Renal cortical epithelial cell (primary cell): Measurements from ENCODE around the gene DAD1. TPM values are rescaled to one million over a fixed set of nuclear protein-coding genes. Genes with fewer than 3 reads are reported as not detected.
"Not testable (repeated sequence)": the region's sequence is repeated elsewhere in the genome, so short reads cannot be mapped to it uniquely, and the experiment has no call there.

ENCODE experiments used
- DNase-seq: peaks from one replicate; pipeline ENCODE4 v3.0.0-alpha.2; 2011; ENCODE audit warnings: low read depth
- total RNA-seq: library from RNA; depleted of rRNA; stranded (reverse); fragments of >200 nt; gene quantifications from 2 replicates; pipeline ENCODE4 v1.2.3, GENCODE V29; 2014

DAD1 gene
- 272 and 366 TPM in 2 replicates for total RNA-seq

DNA sequence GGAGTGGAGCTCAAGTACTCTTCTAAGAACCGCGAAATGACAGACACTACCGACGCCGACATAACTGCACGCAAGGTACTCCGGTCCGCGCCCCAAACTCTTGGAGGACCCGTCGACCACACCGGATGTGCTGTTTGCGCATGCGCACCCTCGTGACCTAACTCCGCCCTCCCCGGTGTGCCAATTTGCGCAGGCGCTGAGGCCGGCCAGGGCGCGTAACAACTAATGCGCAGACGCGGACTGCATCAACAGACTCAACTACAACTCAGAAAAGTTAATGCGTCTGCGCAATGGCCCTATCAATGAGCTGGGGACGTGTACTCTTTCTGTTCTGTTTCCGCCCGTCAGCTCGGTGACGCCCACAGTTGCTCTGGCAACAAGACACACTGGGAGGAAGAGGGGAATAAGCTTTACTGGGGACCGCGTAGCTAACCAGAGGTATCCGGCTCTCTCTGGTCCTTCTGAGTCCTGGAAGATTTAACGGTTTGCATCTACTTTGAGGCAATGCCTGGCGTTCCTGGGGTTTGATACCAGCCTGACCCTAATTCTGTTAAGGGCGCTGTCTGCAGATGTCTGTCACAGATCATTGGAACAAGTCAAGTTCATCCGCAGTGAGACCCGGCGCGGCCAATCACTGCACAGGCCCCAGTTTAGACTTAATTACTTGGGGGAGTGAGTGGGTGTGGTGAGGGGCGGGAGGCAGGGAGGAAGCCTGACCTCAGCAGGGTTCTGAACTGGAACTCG, at the start of gene DAD1:
TSS of gene DAD1 (minus strand) at position 129 of the 744 bp plus-strand sequence. CDS start at position 62, 67 bp downstream.
- DNase-seq = peak; percentile 99

- DNase-seq = not testable (repeated sequence)
Measured at GRCh38 chr14:22635980-22636379, 47.0 kb upstream of the DAD1 start.

GRCh38 chr14:22634233-22634900, 45.3 kb upstream of the DAD1 start:
- no peak for DNase-seq

DNA sequence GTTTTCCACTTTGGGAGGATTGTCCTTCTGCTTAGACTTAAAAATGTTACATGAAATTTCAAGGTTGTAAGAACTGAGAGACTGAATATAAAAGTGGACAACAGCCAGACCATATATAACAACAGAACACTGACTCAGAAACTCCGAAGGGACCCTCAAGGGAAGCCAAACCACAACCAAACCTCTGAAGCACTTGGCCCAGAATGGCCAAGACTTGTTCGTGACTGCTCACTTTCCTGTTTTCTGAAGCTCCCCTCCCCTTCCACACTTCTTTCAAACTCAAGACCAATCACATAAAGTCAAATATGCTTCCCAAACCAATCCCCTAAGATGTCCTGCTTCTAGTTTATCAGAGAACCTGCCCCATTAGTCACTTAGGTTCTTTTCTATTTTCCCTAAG, 41.5 kb upstream of the DAD1 start:
- no peak for DNase-seq

GRCh38 chr14:22630066-22630465, 41.0 kb upstream of the DAD1 start:
- DNase-seq = no peak

DNA sequence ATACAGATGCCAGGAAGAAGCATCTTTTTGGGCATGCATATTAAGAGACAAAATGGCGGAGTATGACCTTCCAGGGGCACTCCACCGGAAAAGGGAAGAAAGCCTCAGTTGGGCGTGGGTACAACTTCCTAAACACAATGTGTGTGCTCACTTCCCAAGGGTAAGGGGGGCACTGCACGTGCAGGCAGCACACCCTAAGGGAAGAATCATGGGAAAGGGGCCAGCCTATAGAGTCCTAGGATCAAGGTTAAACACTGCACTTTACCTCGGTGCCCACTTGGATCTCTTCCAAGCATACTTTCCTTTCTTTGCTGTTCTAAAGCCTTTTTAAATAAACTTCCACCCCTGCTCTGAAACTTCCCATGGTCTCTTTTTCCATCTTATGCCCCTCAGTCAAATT, 40.3 kb upstream of the DAD1 start:
- DNase-seq = no peak

GRCh38 chr14:22627506-22628263, 38.7 kb upstream of the DAD1 start:
- no peak for DNase-seq

- DNase-seq = no peak
Measured at GRCh38 chr14:22626590-22626989, 37.6 kb upstream of the DAD1 start.

DNA sequence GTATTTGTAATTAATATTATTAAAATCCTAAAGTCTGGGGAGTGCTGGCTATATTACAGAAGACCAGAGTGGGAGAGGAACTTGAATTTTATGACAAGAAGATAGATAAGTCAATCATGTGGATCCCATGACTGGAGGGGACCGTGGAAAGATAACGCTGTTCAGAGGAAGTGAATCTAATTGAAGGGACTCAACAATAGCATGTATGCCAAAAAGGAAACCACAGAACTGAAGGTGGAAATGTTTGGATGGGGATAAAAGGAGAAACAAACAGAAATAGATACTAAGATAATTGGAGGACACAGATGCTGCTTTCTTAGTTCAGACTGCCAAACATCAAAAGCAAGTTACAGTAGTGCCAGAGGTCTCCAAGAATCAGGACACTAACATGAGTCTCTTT, 34.0 kb upstream of the DAD1 start:
- no peak for DNase-seq

GRCh38 chr14:22622255-22622654, 33.2 kb upstream of the DAD1 start:
- DNase-seq = no peak

- not testable (repeated sequence) for DNase-seq
Measured at GRCh38 chr14:22615765-22616164, 26.7 kb upstream of the DAD1 start.

GRCh38 chr14:22614240-22614799, 25.3 kb upstream of the DAD1 start:
- peak; percentile 99 for DNase-seq

- no peak for DNase-seq
Measured at GRCh38 chr14:22613736-22614239, 24.8 kb upstream of the DAD1 start.

GRCh38 chr14:22613106-22613695, 24.2 kb upstream of the DAD1 start:
- no peak for DNase-seq

GRCh38 chr14:22610931-22611330, 21.9 kb upstream of the DAD1 start:
- peak; percentile 26 for DNase-seq

DNA sequence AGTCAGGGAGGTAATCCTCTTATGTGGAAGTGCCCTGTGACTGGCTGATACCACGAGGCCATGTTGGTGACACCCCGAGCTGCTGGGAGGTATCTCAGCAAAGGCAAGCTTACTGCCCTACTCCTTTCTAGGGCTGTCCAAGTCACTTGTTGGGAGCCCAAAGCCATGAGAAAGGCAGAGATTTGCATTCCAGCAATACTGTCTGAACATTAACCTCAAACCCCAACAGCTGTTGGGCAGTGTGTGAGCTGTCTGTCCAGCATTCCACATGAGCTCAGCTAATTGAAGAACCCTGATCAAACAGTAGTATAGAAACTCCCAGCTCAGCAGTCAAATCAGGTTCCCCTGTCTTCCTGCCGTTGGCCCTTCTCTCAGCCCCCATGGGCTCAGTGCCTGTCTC, 18.3 kb upstream of the DAD1 start:
- no peak for DNase-seq

DNA sequence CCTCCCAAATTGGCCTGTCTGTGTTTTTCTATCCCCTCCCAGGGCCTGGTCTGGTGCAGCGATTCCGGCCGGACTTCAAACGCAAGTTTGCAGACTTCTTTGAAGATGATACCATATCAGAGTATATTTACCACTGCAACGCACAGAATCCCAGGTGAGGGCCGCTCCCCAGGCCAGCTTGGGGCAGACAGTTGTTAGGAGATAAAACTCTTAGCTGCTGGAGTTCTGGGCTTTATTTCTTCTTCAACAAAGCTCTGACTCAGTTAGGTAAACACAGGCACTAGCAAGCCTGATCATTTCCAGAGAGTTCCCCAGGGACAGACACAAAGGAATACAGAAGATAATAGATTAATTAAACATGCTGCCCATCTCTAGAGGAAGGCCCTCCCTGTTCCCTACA, 17.4 kb upstream of the DAD1 start:
- no peak for DNase-seq

DNA sequence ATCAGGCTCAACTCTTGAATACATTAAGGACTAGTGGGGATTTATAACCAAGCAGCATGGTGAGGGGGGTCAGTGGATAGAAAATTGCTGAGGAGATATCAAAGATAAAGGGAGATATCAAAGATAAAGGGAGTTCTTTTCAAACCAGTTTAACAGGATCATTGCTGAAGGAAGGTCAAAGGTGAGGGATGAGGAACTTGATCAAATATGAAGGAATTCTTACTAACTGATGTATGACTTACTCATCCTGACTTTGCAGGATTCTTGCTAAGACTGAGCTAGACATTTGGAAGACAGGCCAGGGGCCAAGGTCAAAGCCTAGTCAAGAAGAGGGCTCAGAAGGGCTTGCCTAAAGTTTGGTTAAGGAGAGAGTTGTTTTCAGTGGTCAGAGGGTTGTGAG, 13.8 kb upstream of the DAD1 start:
- DNase-seq = no peak

DNA sequence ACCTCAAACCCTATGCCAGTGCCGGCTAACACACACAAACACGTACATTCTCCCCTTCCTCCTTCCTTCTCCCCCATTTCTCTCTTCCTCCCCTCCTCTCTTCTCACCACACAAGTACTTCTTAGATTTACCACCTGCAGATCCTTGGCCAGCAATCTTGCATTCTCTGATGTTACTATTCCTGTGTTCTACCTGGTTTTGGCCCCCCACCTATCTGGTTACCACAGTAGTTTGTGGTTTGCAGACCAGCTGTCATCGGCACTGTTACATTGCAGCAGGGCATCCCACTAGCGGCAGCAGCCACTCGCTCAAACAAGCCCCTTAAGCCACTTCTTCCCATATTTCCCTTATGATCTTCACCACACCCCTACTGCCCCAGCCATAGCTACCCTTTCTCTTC, 13.0 kb upstream of the DAD1 start:
- no peak for DNase-seq

- DNase-seq = no peak
Measured at GRCh38 chr14:22601456-22601855, 12.4 kb upstream of the DAD1 start.

DNA sequence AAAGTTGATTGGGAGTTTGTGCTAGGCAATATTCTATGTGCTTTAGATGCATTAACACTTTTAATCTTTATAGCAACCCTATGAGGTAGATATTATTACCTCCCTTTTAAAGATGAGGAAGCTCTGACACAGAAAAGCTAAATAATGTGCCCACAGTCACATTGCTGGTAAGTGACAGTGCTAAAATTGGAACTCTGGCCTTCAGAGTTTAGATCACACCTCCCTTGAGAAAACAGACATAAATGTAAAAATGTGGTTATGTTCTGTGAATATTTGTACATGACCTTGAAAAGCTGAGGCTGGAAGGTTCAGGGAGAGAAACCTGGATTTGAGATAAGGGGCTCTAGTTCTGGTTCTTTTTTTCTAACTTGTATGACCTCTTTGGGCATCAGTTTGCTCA, 11.0 kb upstream of the DAD1 start:
- DNase-seq = no peak

- DNase-seq = no peak
Measured at GRCh38 chr14:22599349-22599748, 10.3 kb upstream of the DAD1 start.
